ENCODE results near the gene SLC35B3.
A peak's percentile ranks its signal among the peaks of the same experiment; 100 is the strongest.
"Not testable (repeated sequence)": the region's sequence is repeated elsewhere in the genome, so short reads cannot be mapped to it uniquely, and the experiment has no call there.

SLC35B3 gene

DNA sequence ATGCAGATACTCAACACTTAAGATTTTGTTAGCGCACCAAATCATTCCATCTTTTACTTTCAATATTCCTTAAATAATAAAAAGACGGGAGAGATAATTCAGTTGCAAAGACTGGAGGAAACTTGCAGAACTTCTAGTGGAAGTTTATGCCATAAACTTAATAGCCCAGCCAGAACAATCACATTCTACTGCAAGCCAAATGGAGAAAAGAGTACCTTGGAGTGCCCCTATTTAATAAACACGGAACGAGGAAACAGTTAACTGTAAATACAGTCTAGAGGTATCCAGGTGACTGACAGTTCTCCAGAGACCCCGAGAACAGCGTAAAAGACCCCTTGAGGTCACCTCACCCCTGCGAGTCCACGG is 635 bp downstream of the SLC35B3 start:
- Histone ChIP-seq H3K9me3 (ENCODE audit: control insufficient read depth, insufficient read depth, low read length) (no peaks in the 10 kb centered on the region), H3K4me1 (ENCODE audit: control insufficient read depth, low read length) (peaks cover 33% of the 10 kb centered on the region), H4K20me1 (ENCODE audit: control insufficient read depth, insufficient read depth, low read depth, low read length) (peaks cover 5% of the 10 kb centered on the region; the same call in 1 of the 2 replicates)

DNA sequence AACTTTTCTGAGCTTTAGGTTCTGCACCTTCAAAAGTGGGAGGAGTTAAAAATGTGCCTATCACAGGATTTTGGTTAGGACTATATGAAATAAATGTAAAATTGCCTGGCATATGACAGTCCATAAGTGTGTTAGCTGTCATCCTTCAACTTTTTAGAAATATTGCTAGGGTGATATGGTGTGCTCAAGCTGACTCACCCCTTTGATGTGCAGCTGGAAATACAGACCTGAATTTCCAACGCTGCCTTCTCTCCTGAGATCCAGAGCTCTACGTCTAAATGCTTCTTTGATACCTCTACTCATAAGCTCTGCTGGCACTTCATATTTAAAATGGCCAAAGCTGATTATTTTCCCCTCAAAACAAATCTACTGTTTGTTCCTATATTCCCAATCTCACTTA is 2.7 kb downstream of the SLC35B3 start:
- Histone ChIP-seq H3K27me3 (ENCODE audit: control insufficient read depth, low read length) (no peaks in the 10 kb centered on the region), H3K9me3 (ENCODE audit: control insufficient read depth, insufficient read depth, low read length) (no peaks in the 10 kb centered on the region), H3K4me1 (ENCODE audit: control insufficient read depth, low read length) (peaks cover 33% of the 10 kb centered on the region), H3K36me3 (ENCODE audit: control insufficient read depth, low read length) (peaks cover 48% of the 10 kb centered on the region), H4K20me1 (ENCODE audit: control insufficient read depth, insufficient read depth, low read depth, low read length) (peaks cover 5% of the 10 kb centered on the region; the same call in 1 of the 2 replicates), H3K9me2 (replicated peaks; ENCODE audit: control insufficient read depth, low read length) (no peaks in the 10 kb centered on the region), H3K4me2 (ENCODE audit: low read length) (peak overlapping the region; percentile 90), H3K4me3 (ENCODE audit: low read length) (peak overlapping the region; percentile 82; the same call in 1 of the 2 replicates), H3F3A (ENCODE audit: control insufficient read depth, insufficient read depth) (no peaks in the 10 kb centered on the region), H3K27ac (ENCODE audit: low read depth, low read length) (no peak overlapping the region), H3K79me2 (ENCODE audit: control insufficient read depth, low read length) (peaks cover 55% of the 10 kb centered on the region)
- TF ChIP-seq, protein P1, sequence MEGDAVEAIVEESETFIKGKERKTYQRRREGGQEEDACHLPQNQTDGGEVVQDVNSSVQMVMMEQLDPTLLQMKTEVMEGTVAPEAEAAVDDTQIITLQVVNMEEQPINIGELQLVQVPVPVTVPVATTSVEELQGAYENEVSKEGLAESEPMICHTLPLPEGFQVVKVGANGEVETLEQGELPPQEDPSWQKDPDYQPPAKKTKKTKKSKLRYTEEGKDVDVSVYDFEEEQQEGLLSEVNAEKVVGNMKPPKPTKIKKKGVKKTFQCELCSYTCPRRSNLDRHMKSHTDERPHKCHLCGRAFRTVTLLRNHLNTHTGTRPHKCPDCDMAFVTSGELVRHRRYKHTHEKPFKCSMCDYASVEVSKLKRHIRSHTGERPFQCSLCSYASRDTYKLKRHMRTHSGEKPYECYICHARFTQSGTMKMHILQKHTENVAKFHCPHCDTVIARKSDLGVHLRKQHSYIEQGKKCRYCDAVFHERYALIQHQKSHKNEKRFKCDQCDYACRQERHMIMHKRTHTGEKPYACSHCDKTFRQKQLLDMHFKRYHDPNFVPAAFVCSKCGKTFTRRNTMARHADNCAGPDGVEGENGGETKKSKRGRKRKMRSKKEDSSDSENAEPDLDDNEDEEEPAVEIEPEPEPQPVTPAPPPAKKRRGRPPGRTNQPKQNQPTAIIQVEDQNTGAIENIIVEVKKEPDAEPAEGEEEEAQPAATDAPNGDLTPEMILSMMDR (IDR thresholded peaks at IDR 0.05; ENCODE audit: low read depth, low read length, poor library complexity, severe bottlenecking) = no peak
- TF ChIP-seq EZH2phosphoT487 (IDR thresholded peaks at IDR 0.05; ENCODE audit: borderline replicate concordance, low read length) = no peak

More for the DNA sequence above, 635 bp downstream of the SLC35B3 start:
- TF ChIP-seq, protein P1 (IDR thresholded peaks at IDR 0.05; ENCODE audit: low read depth, low read length, poor library complexity, severe bottlenecking) = no peak
- TF ChIP-seq EZH2phosphoT487 (IDR thresholded peaks at IDR 0.05; ENCODE audit: borderline replicate concordance, low read length) = no peak
- peaks cover 55% of the 10 kb centered on the region for H3K79me2 ChIP-seq (ENCODE audit: control insufficient read depth, low read length)
- H3K4me3 ChIP-seq (ENCODE audit: low read length) = peak overlapping the region; percentile 82
- H3K27me3 ChIP-seq (ENCODE audit: control insufficient read depth, low read length) = no peaks in the 10 kb centered on the region
- no peaks in the 10 kb centered on the region for H3F3A ChIP-seq (ENCODE audit: control insufficient read depth, insufficient read depth)
- H3K4me2 ChIP-seq (ENCODE audit: low read length) = peak overlapping the region; percentile 90
- peak overlapping the region; percentile 48 for H3K27ac ChIP-seq (ENCODE audit: low read depth, low read length)
- peaks cover 34% of the 10 kb centered on the region for H3K36me3 ChIP-seq (ENCODE audit: control insufficient read depth, low read length)
- H3K9me2 ChIP-seq (replicated peaks; ENCODE audit: control insufficient read depth, low read length) = no peaks in the 10 kb centered on the region

DNA sequence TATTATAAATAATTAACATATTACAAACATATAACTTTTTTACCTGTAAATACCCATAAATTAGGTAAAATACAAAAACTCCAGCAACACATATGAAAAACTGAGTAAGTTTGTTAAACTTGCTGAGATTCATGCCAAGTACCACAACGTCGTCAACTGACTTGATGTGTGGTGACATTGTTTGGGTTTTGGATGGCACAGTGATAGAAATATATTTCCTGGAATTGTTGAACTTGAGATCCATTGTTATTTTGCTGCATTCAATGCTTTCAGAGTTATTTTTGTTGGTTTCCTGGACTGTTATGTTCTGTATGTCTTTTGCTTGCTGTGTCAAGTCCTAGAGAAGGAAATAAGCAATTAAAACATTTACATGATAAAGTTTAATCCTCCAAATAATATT is 5.5 kb downstream of the SLC35B3 start:
- Histone ChIP-seq H3K9me3 (ENCODE audit: control insufficient read depth, insufficient read depth, low read length) (no peaks in the 10 kb centered on the region), H3F3A (ENCODE audit: control insufficient read depth, insufficient read depth) (no peaks in the 10 kb centered on the region), H4K20me1 (ENCODE audit: control insufficient read depth, insufficient read depth, low read depth, low read length) (peaks cover 5% of the 10 kb centered on the region; the same call in 1 of the 2 replicates), H3K79me2 (ENCODE audit: control insufficient read depth, low read length) (peaks cover 40% of the 10 kb centered on the region), H3K27me3 (ENCODE audit: control insufficient read depth, low read length) (no peaks in the 10 kb centered on the region), H3K4me2 (ENCODE audit: low read length) (no peak overlapping the region), H3K4me3 (ENCODE audit: low read length) (no peak overlapping the region), H3K4me1 (ENCODE audit: control insufficient read depth, low read length) (peaks cover 16% of the 10 kb centered on the region), H3K9me2 (replicated peaks; ENCODE audit: control insufficient read depth, low read length) (no peaks in the 10 kb centered on the region), H3K27ac (ENCODE audit: low read depth, low read length) (no peak overlapping the region), H3K36me3 (ENCODE audit: control insufficient read depth, low read length) (peaks cover 72% of the 10 kb centered on the region)
- TF ChIP-seq, protein P1 (IDR thresholded peaks at IDR 0.05; ENCODE audit: low read depth, low read length, poor library complexity, severe bottlenecking) = no peak
- TF ChIP-seq EZH2phosphoT487 (IDR thresholded peaks at IDR 0.05; ENCODE audit: borderline replicate concordance, low read length) = no peak

DNA sequence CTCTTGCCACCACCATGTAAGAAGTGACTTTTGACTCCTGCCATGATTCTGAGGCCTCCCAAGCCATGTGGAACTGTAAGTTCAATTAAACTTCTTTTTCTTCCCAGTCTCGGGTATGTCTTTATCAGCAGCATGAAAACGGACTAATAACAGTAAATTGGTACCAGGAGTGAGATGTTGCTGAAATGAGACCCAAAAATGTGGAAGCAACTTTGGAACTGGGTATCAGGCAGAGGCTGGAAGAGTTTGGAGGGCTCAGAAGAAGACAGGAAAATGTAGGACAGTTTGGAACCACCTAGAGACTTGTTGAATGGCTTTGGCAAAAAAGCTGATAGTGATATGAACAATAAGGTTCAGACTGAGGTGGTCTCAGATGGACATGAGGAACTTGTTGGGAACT is 8.8 kb downstream of the SLC35B3 start:
- H3K4me1 ChIP-seq (ENCODE audit: control insufficient read depth, low read length); H3F3A ChIP-seq (ENCODE audit: control insufficient read depth, insufficient read depth); H3K27me3 ChIP-seq (ENCODE audit: control insufficient read depth, low read length); H3K9me2 ChIP-seq (replicated peaks; ENCODE audit: control insufficient read depth, low read length); H3K79me2 ChIP-seq (ENCODE audit: control insufficient read depth, low read length); H3K27ac ChIP-seq (ENCODE audit: low read depth, low read length); H3K4me3 ChIP-seq (ENCODE audit: low read length); H4K20me1 ChIP-seq (ENCODE audit: control insufficient read depth, insufficient read depth, low read depth, low read length); H3K4me2 ChIP-seq (ENCODE audit: low read length); H3K9me3 ChIP-seq (ENCODE audit: control insufficient read depth, insufficient read depth, low read length): not testable (repeated sequence)
- H3K36me3 ChIP-seq (ENCODE audit: control insufficient read depth, low read length) = peaks cover 51% of the 10 kb centered on the region

All from DOHH2 (cell line).